Ectodermal cell (in vitro differentiated cells): ENCODE results near the gene RAB1A.

ENCODE experiments used
- H3K27ac ChIP-seq: 2 replicates; pipeline ENCODE4 v1.7.0; 2013; ENCODE audit warnings: mild to moderate bottlenecking, low read depth, low read length; ENCODE audit not compliant: insufficient read depth, poor library complexity, severe bottlenecking
- H3K27me3 ChIP-seq: 2 replicates; pipeline ENCODE4 v1.7.0; 2013; ENCODE audit warnings: mild to moderate bottlenecking, low read length; ENCODE audit not compliant: insufficient read depth, control insufficient read depth, poor library complexity, severe bottlenecking
- H3K36me3 ChIP-seq: one replicate; pipeline ENCODE4 v1.7.0; 2013; ENCODE audit warnings: low read length; ENCODE audit not compliant: control insufficient read depth, insufficient read depth
- H3K4me1 ChIP-seq: one replicate; pipeline ENCODE4 v1.7.0; 2013; ENCODE audit warnings: low read length; ENCODE audit not compliant: control insufficient read depth, insufficient read depth
- H3K4me3 ChIP-seq: 2 replicates; pipeline ENCODE4 v1.7.0; 2013; ENCODE audit warnings: low read depth, low read length, control low read depth; ENCODE audit not compliant: insufficient read depth
- H3K9me3 ChIP-seq: 2 replicates; pipeline ENCODE4 v1.7.0; 2013; ENCODE audit warnings: mild to moderate bottlenecking, low read length, moderate library complexity; ENCODE audit not compliant: control insufficient read depth
- WGBS, 2 experiments: methylation state at CpG; one replicate each; pipeline ENCODE4 v1.1.7; 2013; ENCODE audit warnings: missing lambda C conversion rate in 2 of 2; 5-methylcytosine and 5-hydroxymethylcytosine counted together

The RAB1A gene

DNA sequence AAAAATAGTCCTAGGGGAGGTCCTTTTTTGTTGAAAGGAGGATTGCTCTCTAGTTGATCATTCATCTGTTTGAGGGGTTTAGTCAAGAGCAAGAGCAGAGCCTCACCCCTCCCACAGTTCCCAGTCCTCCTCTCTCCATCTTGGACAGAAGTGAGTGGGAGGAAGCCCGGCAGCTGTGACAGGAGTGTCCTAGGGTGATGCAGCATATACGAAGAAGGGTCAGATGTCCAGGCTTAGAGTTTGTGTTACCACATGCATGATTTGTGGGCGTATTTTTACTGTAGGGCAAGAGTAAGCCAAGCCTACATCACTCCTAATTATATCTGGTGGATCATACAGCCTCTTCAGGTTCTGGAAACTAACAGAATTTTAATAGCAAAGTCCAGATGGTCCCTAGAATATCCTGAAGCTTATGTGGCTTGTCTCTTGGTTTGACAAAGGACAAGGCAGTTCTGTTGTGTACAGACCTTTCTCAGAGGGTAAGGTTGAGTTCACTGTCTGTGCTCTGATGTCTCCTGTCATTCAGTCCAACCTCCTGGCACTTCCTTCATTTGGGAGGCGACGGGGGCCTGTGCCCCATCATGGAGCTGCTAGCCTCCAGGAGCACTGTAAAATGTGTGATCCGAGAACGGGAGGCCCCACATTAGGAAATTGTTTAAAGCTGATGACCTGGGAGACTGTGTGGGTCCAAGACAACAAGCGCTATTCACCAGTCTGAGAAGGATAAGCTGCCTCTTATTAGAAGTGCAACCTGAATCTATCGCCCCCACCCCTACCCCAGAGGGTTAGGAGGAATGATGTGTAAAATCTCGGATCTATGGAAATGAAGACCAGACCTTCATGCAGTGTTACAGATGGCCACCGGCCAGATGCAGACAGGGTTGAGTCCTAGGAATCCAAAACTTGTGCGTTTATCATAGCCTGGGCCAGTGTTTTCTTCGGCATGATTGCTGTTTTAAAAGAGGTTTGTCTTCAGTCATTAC is 66.8 kb downstream of the RAB1A start:
- WGBS, 2 experiments: 94 to 95% methylated on average over 13 of the region's 13 CpGs
- Histone ChIP-seq H3K27me3 (no peaks in the 10 kb centered on the region), H3K4me1 (peaks cover 14% of the 10 kb centered on the region), H3K9me3 (no peaks in the 10 kb centered on the region), H3K27ac (no peak overlapping the region), H3K4me3 (no peak overlapping the region), H3K36me3 (no peaks in the 10 kb centered on the region)

DNA sequence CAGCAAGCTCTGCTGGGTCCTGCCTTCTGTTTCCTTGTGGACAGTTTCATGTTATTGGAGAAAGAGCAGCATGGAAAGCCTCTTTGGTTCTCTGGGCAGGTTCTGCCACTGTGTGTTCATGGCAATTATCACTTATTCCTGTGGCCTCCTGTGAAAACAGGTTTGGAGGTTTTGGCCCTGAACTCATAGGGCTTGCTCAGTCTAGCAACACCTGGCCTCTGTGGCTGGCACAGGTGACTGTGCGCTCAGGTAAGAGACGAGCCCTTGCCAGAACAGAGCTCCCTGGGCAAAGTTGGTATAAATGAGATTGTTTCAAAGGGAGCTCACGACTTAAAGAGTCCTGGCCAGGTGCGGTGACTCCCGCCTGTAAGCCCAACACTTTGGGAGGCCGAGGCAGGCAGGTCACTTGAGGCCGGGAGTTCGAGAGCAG is 68.0 kb downstream of the RAB1A start:
- 93 to 96% methylated on average over 8 of the region's 8 CpGs for WGBS, 2 experiments
- no peak overlapping the region for H3K27ac ChIP-seq
- no peak overlapping the region for H3K4me3 ChIP-seq
- H3K36me3 ChIP-seq: no peaks in the 10 kb centered on the region
- H3K9me3 ChIP-seq: no peaks in the 10 kb centered on the region
- peaks cover 16% of the 10 kb centered on the region for H3K4me1 ChIP-seq
- H3K27me3 ChIP-seq: no peaks in the 10 kb centered on the region

DNA sequence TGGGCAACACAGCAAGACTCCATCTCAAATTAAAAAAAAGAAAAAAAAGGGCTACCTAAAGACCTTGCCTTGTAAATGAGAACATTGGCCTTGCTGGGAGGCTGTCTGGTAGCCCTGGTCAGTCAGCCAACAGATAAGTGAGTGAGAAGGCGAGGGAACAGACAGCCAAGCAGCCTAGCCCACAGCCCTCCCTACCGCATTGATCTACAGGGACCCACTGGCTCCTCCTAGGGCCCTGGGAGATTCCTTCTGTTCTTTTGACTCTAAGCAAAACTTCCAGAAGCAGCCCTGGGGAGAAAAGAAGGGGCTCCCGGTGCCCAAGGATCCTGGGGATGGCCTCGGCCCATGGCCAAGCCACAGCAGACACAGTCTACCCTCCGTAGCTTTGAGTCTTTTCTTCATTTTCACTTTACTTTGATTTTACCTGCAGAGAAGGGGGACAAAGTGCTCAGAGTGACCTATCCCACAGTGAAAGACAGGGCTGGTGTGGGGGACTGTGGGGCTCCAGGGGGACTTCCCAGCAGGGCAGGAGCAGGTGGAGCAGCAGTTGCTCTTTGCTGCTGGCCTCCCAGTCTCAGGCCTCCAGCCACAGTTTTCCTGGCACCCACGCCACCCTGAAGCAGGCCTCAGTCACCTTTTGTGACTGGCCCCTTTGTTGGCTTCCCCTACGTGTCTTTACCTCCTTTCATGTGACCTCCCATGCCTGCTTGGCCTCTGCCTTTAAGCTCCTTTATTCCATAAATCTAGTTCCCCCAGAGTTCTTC is 68.6 kb downstream of the RAB1A start:
- Histone ChIP-seq H3K27ac (no peak overlapping the region), H3K4me1 (peaks cover 16% of the 10 kb centered on the region)

DNA sequence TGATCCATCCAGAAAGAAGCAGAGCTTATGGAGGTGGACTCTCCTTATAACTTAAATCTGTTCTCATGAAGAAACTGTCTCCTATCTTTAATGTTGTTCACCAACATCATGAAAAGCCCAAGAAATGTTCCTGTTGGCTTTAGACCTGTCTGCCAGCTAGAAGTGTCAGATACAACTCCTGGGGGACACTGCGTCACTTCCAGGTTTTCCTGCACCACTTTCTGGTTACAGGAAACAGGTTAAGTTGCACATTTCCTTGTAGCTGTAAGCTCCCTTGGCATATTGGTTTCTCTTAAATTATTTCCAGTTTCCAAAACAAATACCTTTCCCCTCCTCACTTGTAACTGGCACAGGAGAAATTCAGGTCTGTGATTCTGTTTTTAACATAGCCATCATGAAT is 70.8 kb downstream of the RAB1A start:
- no peaks in the 10 kb centered on the region for H3K27me3 ChIP-seq
- H3K4me3 ChIP-seq: no peak overlapping the region
- H3K9me3 ChIP-seq: no peaks in the 10 kb centered on the region
- 93 to 97% methylated on average over 1 of the region's 1 CpG for WGBS, 2 experiments
- H3K27ac ChIP-seq: no peak overlapping the region
- H3K36me3 ChIP-seq: no peaks in the 10 kb centered on the region
- peaks cover 28% of the 10 kb centered on the region for H3K4me1 ChIP-seq

More for the DNA sequence above, 68.6 kb downstream of the RAB1A start:
- H3K36me3 ChIP-seq: no peaks in the 10 kb centered on the region
- no peaks in the 10 kb centered on the region for H3K9me3 ChIP-seq
- no peaks in the 10 kb centered on the region for H3K27me3 ChIP-seq
- H3K4me3 ChIP-seq: no peak overlapping the region
- 74 to 82% methylated on average over 6 to 7 of the region's 7 CpGs for WGBS, 2 experiments

DNA sequence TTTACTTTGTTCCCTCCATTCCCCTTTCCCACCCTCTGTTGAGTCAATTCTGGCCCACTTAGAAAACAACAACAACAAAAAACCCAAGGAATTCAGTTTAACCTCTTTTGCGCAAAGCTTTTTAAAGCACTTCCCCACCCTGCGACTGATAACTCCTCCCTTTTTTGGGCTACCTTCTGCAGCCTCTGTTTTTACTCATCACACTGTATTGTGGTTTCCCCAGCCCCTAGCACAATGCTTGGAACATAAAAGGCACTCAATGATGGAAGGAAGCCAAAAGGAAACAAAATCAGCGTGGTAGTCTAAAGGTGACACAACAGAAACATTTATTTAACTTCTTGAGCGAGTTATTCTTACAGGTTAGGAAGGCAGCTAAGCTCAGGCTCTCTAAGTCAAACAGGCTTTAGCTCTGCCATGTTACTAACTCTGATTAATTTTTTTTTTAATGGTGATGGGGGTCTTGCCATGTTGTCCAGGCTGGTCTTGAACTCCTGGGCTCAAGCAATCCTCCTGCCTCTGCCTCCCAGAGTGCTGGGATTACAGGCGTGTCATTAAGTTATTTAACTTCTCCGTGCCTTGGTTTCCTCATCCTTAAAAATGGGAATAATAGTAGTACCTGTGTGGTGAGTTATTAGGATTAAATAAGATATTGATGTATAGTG is 72.4 kb downstream of the RAB1A start:
- 75 to 77% methylated on average over 6 of the region's 6 CpGs for WGBS, 2 experiments
- Histone ChIP-seq H3K4me1 (peaks cover 28% of the 10 kb centered on the region), H3K36me3 (no peaks in the 10 kb centered on the region), H3K27ac (no peak overlapping the region), H3K9me3 (no peaks in the 10 kb centered on the region), H3K4me3 (peak overlapping the region; percentile 58), H3K27me3 (no peaks in the 10 kb centered on the region)

DNA sequence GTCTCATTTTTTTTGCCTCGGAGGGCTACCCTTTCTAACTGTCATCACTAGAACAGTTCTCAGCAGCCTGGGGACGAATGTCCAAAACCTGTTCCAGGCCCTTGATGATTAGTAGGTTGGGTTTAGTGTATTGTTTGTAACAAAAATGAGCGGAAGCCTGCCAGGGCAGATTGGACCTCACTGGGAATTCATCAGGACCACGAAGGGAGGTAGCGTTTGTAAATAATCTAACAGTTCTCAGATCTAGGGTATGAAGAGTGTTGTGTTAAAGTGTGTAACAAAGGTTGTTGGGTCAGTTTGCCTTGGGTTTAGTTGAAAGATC is 72.9 kb downstream of the RAB1A start:
- Histone ChIP-seq H3K9me3 (no peaks in the 10 kb centered on the region), H3K4me3 (peak overlapping the region; percentile 58), H3K4me1 (peaks cover 28% of the 10 kb centered on the region), H3K27ac (no peak overlapping the region), H3K27me3 (no peaks in the 10 kb centered on the region), H3K36me3 (no peaks in the 10 kb centered on the region)
- 13% methylated on average over 5 of the region's 5 CpGs for WGBS, 2 experiments

DNA sequence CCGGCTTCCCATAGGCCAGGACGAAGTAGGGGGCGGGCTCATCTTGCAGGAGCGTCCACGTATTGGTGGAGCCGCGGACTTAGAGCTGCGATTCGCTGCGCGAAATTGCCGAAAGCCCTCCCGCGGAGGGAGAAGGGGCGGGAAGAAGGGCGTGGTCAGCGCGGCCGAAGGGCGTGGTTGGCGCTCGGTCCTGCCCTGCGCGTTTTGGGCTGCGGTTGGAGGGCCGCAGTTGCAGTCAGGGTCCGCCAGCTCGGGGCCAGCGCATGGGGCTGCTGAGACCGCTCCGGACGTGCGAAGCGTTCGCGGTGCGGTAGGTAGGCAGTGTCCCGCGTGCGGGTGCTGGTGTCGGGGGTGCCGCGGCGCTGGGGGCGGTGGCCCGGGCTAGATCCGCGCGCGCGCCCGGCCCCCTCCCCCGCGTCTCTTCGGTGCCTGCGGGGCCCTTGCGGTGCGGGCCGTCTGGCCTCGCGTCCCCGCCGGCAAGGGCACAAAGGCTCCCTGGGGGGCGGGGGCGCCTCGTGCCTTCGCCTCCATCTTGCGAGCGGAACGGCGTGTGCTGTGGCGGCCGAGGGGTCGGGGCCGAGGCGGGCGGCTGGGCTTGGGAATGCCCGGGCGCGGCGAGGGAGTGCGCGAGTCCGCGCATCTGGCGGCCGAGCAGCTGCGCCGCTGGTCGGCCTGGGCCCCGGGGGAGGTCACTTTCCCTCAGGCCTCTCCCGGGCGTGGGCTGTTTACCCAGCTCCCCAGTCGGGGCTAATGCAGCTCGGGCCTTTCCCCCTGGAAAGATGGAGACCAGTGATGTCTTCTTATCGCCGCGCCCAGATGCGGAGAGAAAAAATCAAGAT is 73.5 kb downstream of the RAB1A start, which contains the start of gene CEP68:
Gene CEP68, plus strand, starts transcription at position 202 of the 839 bp plus-strand sequence. CDS start 13,029 bp downstream, outside the sequence.
- H3K27ac ChIP-seq: peak within 1 kb of the TSS; percentile 81

DNA sequence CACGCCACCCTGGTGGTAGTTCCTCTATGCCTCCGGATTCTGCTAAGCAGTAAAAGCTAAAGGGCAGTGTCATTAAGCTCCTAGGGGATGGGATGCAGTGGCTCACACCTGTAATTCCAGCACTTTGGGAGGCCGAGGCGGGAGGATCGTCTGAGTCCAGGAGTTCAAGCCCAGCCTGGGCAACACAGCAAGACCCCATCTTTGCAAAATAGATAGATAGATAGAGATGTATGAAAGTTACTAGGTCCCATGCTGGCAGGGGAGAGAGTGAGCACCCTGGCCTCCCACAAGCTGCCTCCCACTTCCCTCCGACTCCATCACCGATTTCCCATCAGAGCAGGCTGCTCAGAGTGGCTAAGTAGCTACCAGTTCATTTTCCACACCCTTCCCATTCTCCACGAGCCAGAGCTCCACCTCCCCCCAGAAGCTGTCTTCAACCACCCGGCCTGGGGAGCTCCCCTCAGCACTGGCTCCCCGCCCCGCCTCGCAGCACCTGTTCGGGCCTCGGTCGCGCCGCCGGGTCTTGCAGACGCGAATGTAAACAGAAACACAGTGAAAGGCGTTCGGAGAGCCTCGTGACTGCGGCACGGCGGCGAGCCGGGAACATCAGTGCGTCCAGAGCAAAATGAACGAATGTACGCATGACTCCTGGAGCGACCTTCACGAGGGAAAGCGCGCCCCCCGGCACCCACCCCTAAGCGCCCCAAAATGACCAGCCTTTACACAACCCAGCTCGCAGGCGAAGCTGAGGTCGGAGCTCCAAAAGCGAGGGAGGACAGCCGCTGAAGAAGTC is 74.3 kb downstream of the RAB1A start:
- no peak overlapping the region for H3K27ac ChIP-seq
- 12 to 13% methylated on average over 42 of the region's 42 CpGs for WGBS, 2 experiments
- no peaks in the 10 kb centered on the region for H3K9me3 ChIP-seq
- H3K4me1 ChIP-seq: peaks cover 19% of the 10 kb centered on the region
- H3K36me3 ChIP-seq: no peaks in the 10 kb centered on the region
- no peaks in the 10 kb centered on the region for H3K27me3 ChIP-seq
- peak overlapping the region; percentile 58 for H3K4me3 ChIP-seq

More for the DNA sequence above, 73.5 kb downstream of the RAB1A start, which contains the start of gene CEP68:
- Histone ChIP-seq H3K4me1 (peaks cover 24% of the 10 kb centered on the region), H3K27me3 (no peaks in the 10 kb centered on the region), H3K4me3 (peak within 1 kb of the TSS; percentile 58), H3K9me3 (no peaks in the 10 kb centered on the region), H3K36me3 (no peaks in the 10 kb centered on the region)
- 0 to 1% methylated on average over 99 of the region's 99 CpGs for WGBS, 2 experiments
